ENCODE measurements around the gene TEK. TPM values are rescaled to one million over a fixed set of nuclear protein-coding genes. Genes with fewer than 3 reads are reported as not detected.

Gene TEK
- polyA plus RNA-seq, 3 donors = not detected

- H3K4me2 ChIP-seq (replicated peaks; ENCODE audit: extremely low read depth, low read length, poor library complexity, severe bottlenecking) = no peak overlapping the region
- no CpG with 5 or more reads among the region's 1 CpG for WGBS (ENCODE audit: insufficient coverage)
Observed at GRCh38 chr9:27193886-27194285, 84.9 kb downstream of the TEK start.

GRCh38 chr9:27194401-27195091, 85.5 kb downstream of the TEK start:
- intact Hi-C loops (cut with micrococcal nuclease) = no loop called here
- Histone ChIP-seq H3K9me3 (replicated peaks in 1 of 2; ENCODE audit: control insufficient read depth in 1 of 2, insufficient read depth in 1 of 2, low read length in 2 of 2) (no peaks in the 10 kb centered on the region), H3K4me1 (ENCODE audit: control insufficient read depth in 1 of 2, insufficient read depth in 2 of 2, low read length in 2 of 2) (no peaks in the 10 kb centered on the region), H3K4me2 (replicated peaks; ENCODE audit: extremely low read depth, low read length, poor library complexity, severe bottlenecking) (no peak overlapping the region), H2AFZ (ENCODE audit: insufficient read depth, low read depth, low read length, poor library complexity, severe bottlenecking) (no peak overlapping the region), H3K36me3 (replicated peaks in 1 of 2; ENCODE audit: control insufficient read depth in 1 of 2, insufficient read depth in 2 of 2, low read length in 2 of 2) (no peaks in the 10 kb centered on the region), H3K4me3 (replicated peaks in 1 of 3; ENCODE audit: low read depth in 2 of 3, low read length in 3 of 3) (no peak overlapping the region), H4K20me1 (ENCODE audit: insufficient read depth, low read length) (no peaks in the 10 kb centered on the region), H3K79me2 (ENCODE audit: insufficient read depth, low read length) (no peaks in the 10 kb centered on the region), H3K27me3 (ENCODE audit: control insufficient read depth in 2 of 2, insufficient read depth in 2 of 2, low read length in 2 of 2) (no peaks in the 10 kb centered on the region), H3K27ac (ENCODE audit: low read depth in 1 of 2, low read length in 2 of 2) (no peak overlapping the region), H3K9ac (ENCODE audit: insufficient read depth, low read length, poor library complexity, severe bottlenecking) (no peak overlapping the region)
- H3K27me3 Mint-ChIP-seq (ENCODE audit: low read depth in 3 of 3) = peaks cover 0 to 2% (median 2%) of the 10 kb centered on the region in 3 donors
- no peak for DNase-seq
- H3K4me3 Mint-ChIP-seq = no peak overlapping the region
- H3K27ac Mint-ChIP-seq = peak overlapping the region in 1 of 7 donors; percentile 41
- H3K36me3 Mint-ChIP-seq = no peaks in the 10 kb centered on the region
- TF ChIP-seq, protein P1, sequence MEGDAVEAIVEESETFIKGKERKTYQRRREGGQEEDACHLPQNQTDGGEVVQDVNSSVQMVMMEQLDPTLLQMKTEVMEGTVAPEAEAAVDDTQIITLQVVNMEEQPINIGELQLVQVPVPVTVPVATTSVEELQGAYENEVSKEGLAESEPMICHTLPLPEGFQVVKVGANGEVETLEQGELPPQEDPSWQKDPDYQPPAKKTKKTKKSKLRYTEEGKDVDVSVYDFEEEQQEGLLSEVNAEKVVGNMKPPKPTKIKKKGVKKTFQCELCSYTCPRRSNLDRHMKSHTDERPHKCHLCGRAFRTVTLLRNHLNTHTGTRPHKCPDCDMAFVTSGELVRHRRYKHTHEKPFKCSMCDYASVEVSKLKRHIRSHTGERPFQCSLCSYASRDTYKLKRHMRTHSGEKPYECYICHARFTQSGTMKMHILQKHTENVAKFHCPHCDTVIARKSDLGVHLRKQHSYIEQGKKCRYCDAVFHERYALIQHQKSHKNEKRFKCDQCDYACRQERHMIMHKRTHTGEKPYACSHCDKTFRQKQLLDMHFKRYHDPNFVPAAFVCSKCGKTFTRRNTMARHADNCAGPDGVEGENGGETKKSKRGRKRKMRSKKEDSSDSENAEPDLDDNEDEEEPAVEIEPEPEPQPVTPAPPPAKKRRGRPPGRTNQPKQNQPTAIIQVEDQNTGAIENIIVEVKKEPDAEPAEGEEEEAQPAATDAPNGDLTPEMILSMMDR (IDR thresholded peaks at IDR 0.05) = no peak
- WGBS (ENCODE audit: insufficient coverage) = 38% methylated on average over 4 of the region's 5 CpGs
- H3K4me1 Mint-ChIP-seq = peaks cover 2% of the 10 kb centered on the region
- peaks cover 0 to 8% (median 0%) of the 10 kb centered on the region in 7 donors for H3K9me3 Mint-ChIP-seq

More at GRCh38 chr9:27193886-27194285, 84.9 kb downstream of the TEK start:
- Histone ChIP-seq H3K27me3 (ENCODE audit: control insufficient read depth in 2 of 2, insufficient read depth in 2 of 2, low read length in 2 of 2) (no peaks in the 10 kb centered on the region), H3K9me3 (replicated peaks in 1 of 2; ENCODE audit: control insufficient read depth in 1 of 2, insufficient read depth in 1 of 2, low read length in 2 of 2) (no peaks in the 10 kb centered on the region), H4K20me1 (ENCODE audit: insufficient read depth, low read length) (no peaks in the 10 kb centered on the region), H3K79me2 (ENCODE audit: insufficient read depth, low read length) (no peaks in the 10 kb centered on the region), H3K27ac (ENCODE audit: low read depth in 1 of 2, low read length in 2 of 2) (no peak overlapping the region), H2AFZ (ENCODE audit: insufficient read depth, low read depth, low read length, poor library complexity, severe bottlenecking) (no peak overlapping the region), H3K36me3 (replicated peaks in 1 of 2; ENCODE audit: control insufficient read depth in 1 of 2, insufficient read depth in 2 of 2, low read length in 2 of 2) (no peaks in the 10 kb centered on the region), H3K9ac (ENCODE audit: insufficient read depth, low read length, poor library complexity, severe bottlenecking) (no peak overlapping the region), H3K4me1 (ENCODE audit: control insufficient read depth in 1 of 2, insufficient read depth in 2 of 2, low read length in 2 of 2) (no peaks in the 10 kb centered on the region), H3K4me3 (replicated peaks in 1 of 3; ENCODE audit: low read depth in 2 of 3, low read length in 3 of 3) (no peak overlapping the region)
- H3K27me3 Mint-ChIP-seq (ENCODE audit: low read depth in 3 of 3) = peaks cover 0 to 2% (median 2%) of the 10 kb centered on the region in 3 donors
- no peaks in the 10 kb centered on the region for H3K36me3 Mint-ChIP-seq
- TF ChIP-seq, protein P1 (IDR thresholded peaks at IDR 0.05) = no peak
- H3K4me1 Mint-ChIP-seq = peaks cover 2% of the 10 kb centered on the region
- DNase-seq = no peak
- intact Hi-C loops (cut with micrococcal nuclease) = no loop called here
- no peak overlapping the region for H3K27ac Mint-ChIP-seq
- H3K9me3 Mint-ChIP-seq = peaks cover 0 to 8% (median 0%) of the 10 kb centered on the region in 7 donors
- no peak overlapping the region for H3K4me3 Mint-ChIP-seq
